Hematopoietic multipotent progenitor cell treated with erythropoietin and hydrocortisone succinate and interleukin-3 and kit ligand, for 17 days (in vitro differentiated cells): ENCODE results near the gene DDX27.
"Not testable (repeated sequence)": the region's sequence is repeated elsewhere in the genome, so short reads cannot be mapped to it uniquely, and the experiment has no call there.

Experiments
- DNase-seq: peaks from one replicate; pipeline ENCODE4 v3.0.0-alpha.2; 2015; ENCODE audit warnings: low spot score

DDX27 gene, protein sequence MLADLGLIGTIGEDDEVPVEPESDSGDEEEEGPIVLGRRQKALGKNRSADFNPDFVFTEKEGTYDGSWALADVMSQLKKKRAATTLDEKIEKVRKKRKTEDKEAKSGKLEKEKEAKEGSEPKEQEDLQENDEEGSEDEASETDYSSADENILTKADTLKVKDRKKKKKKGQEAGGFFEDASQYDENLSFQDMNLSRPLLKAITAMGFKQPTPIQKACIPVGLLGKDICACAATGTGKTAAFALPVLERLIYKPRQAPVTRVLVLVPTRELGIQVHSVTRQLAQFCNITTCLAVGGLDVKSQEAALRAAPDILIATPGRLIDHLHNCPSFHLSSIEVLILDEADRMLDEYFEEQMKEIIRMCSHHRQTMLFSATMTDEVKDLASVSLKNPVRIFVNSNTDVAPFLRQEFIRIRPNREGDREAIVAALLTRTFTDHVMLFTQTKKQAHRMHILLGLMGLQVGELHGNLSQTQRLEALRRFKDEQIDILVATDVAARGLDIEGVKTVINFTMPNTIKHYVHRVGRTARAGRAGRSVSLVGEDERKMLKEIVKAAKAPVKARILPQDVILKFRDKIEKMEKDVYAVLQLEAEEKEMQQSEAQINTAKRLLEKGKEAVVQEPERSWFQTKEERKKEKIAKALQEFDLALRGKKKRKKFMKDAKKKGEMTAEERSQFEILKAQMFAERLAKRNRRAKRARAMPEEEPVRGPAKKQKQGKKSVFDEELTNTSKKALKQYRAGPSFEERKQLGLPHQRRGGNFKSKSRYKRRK

DNA sequence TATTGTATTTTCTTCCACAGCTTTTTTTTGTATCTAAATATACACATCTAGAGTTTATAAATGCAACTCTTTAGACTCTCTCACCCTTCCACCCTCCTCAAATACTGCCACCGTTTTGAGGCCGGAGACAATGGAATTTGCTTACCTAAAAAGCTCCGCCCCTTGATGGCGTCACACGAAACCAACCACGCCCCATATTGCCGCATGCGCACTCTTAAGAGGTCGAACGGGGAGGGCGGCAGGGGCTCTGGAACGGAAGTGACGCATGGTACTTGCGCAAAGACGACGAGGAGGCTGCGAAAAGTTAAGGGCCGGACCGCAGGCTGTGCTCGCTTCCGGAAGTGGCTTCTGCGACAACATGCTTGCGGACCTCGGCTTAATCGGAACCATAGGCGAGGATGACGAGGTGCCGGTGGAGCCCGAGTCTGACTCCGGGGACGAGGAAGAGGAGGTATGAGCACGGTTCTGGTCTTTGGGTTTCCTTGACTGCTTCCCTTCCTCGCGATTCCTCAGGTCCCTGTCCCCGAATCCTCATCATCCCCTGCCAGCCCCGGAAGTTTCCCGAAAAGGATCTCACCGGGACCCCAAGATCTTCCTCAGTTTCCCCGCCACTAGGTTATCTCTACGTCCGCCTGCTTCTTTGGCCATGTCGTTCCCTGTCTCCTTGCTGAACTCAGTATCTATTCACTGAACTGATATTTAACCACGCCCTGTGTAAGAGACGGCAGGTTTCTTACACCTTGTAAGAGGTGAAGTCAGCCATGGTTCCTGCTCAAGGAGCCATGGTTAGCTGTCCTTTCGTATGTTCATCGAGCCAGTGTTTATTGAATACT, at the start of gene DDX27:
DDX27 (plus strand) TSS at position 326 of the 833 bp plus-strand sequence; CDS start at position 359, 33 bp downstream.
- peak; percentile 99 for DNase-seq

DNA sequence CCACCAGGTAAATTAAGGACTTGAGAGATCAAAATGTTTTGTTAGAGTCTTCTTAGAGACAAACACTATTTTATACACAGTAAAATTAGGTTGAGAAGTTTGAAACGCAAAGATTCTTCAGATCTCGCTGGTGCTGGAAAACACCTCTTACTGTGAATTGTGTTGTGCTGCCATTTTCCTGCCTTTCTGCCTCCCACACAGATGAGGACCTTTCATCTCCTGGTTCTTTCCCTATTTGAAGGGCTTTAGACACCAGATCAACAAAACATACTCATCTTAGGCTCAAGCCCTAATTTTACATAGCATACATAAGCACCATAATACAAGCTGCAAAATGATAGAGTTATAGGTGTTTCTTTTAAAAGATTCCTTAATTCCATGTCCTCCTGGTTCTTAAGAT, 49.7 kb upstream of the DDX27 start:
- no peak for DNase-seq

DNA sequence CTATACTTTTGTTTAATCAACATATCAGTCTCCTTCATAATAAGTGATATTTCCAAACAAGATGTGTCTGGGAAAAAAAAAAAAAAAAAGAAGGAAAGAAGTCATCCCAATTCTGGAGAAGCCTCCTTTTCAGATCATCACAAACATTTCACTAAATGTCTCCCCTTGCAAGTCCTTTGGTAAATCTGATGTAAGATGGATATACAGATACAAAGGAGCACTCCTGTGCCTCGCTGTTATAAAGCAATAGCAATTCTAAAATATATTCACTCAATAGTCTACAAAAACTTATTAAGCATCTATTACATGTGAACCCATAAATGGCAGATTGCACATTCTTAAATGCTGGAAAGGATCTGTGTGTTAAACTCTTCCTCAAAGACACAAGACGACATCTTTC, 48.5 kb upstream of the DDX27 start:
- DNase-seq = no peak

DNA sequence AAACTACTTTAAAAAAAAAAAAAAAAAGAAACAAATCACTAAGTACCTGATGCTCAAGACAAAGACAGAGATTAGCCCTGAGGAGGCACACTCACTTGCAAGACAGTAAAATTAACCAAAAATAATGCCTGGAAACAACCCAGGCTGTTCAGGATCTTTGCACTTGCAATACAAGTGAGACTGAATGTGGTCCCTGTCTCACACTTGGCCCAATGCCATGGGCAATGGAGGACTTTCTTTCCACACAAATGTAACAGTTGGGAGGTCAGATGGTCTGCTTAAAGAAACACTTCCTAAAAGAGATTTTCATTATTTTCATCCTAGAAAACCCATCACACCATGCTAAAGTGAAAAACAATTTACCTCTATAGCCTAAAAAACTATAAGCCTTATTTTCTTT, 47.3 kb upstream of the DDX27 start:
- no peak for DNase-seq

DNA sequence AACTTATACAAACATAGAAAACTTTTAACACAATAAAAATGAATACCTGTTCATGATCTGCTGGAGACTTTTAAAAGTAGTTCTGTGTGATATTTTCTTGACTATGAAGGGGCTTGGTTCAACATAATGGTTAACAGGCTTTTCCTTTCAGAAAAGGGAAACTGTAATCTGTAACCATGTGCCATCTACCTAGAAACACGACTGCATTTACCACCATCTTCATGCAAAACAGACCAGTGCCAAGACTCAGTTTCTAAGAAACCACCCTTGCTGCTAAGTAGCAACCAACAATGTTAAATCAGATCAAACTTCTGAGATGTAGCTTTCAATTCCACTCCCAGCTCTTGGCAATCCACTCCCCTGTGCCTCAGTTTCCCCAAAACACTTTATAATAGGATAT, 46.8 kb upstream of the DDX27 start:
- DNase-seq = no peak

DNA sequence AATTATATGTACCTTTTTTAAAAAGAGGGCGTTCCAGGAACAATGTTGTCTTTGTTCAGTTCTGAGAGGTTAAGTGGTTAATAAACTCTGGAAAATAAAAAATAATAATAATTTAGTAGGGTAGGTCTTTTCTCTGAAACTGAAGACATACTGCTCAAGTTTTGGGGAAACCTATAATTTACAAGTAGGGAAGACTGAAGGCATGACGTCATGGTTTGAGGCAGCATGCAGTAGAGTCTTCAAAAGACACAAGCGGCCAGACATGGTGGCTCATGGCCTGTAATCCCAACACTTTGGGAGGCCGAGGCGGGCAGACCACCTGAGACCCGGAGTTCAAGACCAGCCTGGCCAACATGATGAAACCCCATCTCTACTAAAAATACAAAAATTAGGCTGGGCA, 45.0 kb upstream of the DDX27 start:
- DNase-seq = no peak

DNA sequence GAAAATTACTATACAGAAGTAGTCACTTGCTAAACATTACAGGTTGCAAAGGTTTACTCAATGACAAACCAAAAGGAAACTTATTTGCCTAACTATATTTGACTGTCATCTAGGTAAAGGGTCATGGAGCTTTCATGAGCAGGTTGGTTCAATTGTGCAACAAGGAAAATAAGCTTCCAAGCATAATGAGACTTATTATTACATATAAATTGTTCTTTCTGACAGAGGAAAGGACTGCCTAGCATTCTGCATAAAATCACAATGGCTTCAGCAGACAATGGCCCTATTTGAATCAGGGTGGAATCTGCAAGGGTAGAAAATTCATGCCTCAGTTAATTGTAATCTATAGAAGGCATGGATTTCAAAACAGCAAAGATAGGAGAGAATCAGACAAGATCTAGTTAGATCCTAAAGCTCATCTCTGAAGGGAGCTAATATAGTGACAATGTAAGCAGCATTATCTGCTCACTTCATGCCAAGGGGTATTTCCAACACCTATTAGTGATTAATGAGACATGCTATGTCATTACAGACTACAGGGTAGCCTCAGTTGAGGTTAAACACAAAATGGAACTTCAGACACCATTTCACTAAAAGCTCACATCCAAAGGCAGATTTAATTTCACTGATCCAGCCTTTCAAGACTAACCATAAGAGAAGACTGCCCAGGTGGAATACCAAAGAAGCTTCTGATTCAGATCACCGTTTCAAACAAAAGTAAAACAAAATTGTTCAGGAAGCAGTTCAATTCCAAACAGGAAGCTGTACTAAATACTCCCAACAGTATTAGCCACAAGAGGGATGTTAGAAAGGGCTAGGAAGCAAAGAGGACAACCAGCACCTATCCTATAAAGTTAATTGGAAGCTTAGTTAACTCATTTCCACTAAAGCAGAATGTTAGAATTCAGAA, 39.6 kb upstream of the DDX27 start:
- no peak for DNase-seq

DNA sequence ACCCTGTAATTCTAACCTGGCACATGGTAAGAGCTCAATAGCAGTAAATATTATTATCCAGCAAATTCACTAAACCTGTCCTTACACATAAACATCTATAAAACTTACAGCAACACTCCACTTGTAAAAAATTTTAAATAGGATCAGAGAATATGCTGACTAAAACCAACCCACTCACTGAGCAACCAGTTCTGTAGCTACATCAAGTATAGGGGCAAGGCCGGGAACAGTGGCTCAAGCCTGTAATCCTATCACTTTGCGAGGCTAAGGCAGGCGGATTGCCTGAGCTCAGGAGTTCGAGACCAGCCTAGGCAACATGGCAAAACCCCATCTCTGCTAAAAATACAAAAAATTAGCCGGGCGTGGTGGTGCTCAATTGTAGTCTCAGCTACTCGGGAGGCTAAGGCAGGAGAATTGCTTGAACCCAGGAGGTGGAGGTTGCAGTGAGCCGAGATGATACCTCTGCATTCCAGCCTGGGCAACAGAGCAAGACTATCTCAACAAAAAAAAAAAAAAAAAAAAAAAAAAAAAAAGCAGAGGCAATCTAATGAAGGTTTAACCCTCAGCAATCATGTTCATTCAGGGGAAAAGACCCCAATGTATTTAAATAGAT, 37.8 kb upstream of the DDX27 start:
- DNase-seq = no peak

DNA sequence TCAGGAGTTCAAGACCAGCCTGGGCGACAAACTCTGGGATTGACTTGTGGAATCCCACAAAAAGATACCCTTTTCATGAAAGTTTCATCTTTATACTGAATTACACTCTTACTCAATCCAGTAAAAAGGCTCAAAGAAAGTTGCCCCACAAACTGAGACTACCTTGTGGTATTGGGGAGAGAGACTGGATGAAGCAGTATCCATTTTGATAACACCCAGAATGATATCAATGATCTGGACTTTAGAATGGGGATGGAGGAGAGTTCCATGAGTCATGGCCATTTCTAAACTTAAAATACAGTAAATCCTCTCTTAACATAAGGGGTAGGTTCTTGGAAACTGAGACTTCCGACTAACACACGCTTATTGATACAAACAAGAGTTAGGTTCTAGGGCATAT, 35.8 kb upstream of the DDX27 start:
- peak; percentile 7 for DNase-seq

DNA sequence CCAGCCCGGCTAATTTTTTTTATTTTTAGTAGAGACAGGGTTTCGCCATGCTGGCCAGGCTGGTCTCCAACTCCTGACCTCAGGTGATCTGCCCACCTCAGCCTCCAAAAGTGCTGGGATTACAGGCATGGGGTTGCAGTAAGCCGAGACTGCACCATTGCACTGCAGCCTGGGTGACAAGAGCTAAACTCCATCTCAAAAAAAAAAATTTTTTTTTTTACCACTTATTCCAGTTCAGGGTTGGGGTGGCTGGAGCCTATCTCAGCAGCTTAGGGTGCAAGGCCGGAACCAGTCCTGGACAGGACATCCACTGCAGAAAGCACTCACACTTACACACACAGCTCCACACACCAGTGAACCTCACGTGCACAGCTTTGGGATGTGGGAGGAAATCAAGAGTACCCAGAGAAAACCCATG, 35.1 kb upstream of the DDX27 start:
- DNase-seq = not testable (repeated sequence)

DNA sequence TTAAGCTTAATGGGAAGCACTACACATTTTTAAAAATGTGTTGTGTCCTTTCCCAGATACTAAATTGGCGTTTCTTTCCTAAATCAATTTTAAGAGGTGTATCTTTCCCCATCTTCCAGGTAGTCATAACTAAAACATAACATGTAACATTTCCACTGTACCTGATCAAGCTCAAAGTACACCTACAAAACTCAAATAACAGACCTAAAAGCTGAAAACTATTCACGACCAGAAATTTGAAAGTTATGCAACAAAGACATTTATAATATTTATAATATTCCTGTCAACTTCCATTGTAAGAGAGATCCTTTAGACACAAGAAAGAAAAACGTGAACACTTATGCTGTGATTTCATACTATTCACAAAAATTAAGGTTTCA, 34.5 kb upstream of the DDX27 start:
- peak; percentile 6 for DNase-seq

DNA sequence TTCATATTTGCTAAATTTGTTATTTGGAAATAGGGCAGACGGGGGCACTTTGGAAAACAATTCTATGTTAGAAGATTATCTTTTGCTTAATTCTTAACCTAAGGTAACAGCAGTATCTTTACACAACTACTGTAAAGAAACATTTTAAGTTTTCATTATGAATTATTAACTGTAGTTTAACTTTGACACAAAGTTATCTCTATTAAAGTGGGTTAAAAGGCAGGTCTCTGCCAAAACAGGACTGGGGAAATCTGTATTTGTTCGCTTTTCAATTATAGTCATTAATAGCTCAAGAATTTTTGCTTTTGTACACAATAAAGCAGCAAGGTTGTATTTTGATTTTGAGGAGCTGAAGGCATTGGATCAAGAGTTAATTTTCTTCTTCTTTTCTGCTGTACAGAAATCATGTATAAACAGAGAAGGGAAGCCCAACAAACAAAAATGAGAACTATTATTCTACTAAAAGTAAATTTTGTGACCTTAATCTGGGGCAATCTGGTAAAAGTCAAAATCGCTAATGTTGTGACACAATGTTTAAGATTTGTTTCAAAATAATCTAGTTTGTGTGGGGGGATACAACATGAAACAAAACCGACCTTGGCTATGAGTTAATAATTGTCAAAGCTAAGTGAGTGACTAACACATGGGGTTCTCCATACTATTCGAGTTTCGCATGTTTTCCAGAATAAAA, 34.0 kb upstream of the DDX27 start:
- DNase-seq = no peak

DNA sequence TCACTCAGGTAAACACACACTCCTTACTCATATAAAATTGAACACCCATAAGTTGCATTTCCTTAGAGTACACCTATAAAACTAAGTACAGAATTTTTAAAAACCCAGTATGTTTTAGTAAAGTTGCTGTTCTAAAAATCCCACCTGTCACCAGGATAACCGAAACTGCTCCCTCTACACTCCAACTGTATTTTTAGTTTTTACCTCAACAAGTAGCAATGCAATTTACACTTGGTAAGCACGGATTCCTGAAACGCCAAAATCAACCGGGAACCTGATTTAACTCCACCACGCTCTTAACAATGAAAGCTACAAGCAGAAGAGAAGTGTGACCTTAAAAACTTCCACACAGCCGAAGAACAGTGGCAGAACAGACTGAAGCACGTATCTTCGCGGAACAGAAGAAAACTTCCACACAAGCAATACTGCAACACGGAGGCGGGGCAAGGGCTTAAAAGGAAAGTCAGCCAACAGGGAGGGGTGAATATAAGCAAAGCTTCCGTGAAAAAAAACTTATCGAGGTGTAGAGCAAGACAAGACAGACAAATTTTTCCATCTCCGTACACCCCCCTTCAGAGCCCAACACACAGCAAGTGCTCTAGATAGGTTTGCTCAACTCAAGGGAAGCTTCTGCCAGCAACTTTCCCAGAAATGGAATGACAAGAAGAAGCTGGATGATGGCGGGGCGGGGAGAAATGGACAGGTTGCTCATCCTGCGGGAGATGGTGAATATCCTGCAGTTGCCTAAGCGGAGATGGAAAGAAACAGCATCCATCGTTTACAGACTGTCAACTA, 32.5 kb upstream of the DDX27 start:
- DNase-seq = peak; percentile 81

DNA sequence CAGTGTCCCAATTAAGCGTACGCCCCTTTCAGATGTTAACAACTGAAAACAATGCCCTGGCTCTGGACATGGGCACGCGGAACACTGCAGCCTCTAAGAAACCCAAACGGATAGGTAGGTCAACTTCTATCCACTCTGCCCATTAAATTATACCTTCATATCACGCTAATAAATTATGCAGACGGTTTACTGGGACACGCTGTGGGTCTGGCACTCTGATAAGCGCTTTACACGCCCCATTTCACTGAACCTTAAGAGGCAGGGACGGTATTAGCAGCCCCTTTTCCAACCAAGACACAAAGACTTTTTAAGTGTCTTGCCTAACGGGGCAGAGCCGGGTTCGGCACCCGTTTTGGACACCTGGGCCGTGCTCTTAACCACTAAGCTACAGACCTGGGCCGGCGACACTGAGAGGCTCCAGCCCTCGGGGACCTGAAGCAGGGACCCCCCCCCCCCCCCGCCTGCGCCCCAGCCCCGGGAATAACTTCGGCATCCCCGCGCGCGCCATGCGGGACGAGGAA, 31.8 kb upstream of the DDX27 start:
- DNase-seq = peak; percentile 75

DNA sequence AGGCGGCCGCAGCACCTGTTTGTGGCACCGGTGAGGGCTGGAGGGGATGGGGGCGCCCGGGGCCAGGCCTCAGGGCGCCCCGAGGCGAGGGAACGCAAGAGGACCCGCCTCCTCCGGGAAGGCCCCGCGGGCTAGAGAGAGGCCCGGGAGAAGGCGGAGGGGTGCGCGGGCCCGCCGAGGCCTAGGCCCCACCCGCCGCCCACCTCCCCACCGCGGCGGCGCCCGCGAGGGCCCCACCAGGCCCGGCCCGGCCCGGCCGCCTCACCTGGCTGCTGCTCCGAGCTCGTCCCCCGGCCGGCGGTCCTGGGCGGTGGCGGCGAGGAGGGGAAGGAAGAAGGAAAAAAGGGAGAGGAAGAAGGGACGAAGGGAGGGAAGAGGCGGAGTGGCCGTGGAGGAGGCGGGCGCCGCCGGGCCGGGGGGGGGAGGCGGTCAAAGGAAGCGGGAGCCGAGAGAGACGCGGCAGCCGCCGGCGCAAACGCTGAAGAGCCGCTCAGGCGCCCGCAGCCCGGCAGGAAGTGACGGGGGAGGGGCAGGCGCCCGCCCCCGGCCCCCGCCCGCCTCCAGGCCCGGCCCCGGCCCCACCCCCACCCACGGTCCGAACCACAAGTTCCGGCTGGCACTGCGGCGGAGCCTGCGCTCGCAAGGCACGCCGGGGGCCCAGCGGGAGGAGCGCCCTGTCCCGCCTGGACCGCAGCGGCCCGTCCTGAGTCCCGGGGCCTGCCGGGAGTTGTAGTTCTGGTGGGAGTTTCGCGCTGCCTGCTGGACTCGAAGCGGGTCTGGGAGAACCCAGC, 31.2 kb upstream of the DDX27 start, which contains the start of gene STAU1:
STAU1 (minus strand) TSS at position 484 of the 791 bp plus-strand sequence. CDS start 22,133 bp downstream, outside the sequence.
- DNase-seq = peak; percentile 94

DNA sequence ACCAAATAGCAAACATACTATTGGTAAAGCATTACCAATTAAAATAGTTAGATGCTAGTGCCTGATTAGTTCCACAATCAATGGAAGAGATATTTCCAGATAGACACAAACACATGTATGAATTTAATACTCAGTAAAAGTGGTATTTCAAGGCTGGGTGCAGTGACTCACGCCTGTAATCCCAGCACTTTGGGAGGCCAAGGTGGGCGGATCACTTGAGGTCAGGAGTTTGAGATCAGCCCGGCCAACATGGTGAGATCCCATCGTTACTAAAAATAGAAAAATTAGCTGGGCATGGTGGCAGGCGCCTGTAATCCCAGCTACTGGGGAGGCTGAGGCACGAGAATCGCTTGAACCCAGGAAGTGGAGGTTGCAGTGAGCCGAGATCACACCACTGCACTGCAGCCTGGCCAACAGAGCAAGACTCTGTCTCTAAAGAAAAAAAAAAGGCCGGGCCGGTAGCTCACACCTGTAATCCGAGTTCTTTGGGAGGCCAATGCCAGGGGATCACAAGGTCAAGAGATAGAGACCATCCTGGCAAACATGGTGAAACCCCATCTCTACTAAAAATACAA, 26.2 kb upstream of the DDX27 start:
- not testable (repeated sequence) for DNase-seq

DNA sequence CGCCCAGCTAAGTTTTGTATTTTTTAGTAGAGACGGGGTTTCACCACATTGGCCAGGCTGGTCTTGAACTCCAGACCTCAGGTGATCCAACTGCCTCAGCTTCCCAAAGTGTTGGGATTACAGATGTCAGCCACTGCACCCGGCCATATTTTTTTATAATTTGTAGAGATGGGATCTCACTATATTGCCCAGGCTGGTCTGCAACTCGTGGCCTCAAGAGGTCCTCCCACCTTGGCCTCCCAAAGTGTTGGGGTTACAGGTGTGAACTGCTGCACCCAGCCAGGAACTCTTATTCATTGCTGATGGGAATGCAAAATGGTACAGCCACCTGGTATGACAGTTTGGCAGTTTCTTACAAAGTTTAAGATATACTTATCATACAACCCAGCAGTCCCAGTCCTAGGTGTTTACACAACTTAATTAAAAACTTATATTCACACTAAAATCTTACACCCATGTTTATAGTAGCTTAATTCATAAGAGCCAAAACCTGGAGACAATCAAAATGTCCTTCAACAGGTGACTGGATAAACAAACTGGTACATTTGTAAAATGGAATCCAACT, 19.4 kb upstream of the DDX27 start:
- DNase-seq = no peak

DNA sequence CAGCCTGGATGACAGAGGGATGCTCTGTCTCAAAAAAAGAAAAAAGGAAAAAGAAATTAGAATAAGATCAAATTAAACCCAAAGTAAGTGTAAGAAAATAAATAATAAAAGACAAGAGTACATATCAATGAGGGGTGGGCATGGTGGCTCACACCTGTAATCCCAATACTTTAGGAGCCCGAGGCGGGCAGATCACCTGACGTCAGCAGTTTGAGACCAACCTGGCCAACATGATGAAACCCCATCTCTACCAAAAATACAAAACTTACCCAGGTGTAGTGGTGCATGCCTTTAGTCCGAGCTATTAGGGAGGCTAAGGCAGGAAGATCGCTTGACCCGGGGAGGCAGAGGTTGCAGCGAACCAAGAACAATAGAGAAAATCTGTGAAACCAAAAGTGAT, 16.2 kb upstream of the DDX27 start:
- no peak for DNase-seq
